Esophagus muscularis mucosa (tissue), 4 donors: ENCODE results near the gene KANSL1.

Source experiments
- CTCF ChIP-seq, 3 experiments: fragments of 200-600 bp in 2 of 3; fragments of 450-650 bp in 1 of 3; sonication (generic) in 2 of 3; IDR thresholded peaks; one replicate each; pipeline ENCODE4 v1.5.1; 2017 to 2019; ENCODE audit warnings: antibody characterized with exemption in 3 of 3, mild to moderate bottlenecking in 2 of 3, moderate library complexity in 1 of 3
- EP300 ChIP-seq: sonication (generic); formaldehyde crosslinking; IDR thresholded peaks from one replicate; pipeline ENCODE4 v1.6.1; 2017; ENCODE audit warnings: antibody characterized with exemption
- POLR2A ChIP-seq: fragments of 450-650 bp; IDR thresholded peaks from one replicate; pipeline ENCODE4 v1.6.1; 2017; ENCODE audit warnings: antibody characterized with exemption, moderate library complexity, mild to moderate bottlenecking, low read depth

GRCh38 chr17:46198233-46198632 is 5.0 kb upstream of the KANSL1 start:
- TF ChIP-seq POLR2A (no peak), CTCF (IDR thresholded peaks at IDR 0.05) (no peak), EP300 (no peak)
